GM21423 (cell line): ENCODE results near the gene CAPNS2.
"Not testable (repeated sequence)": the region's sequence is repeated elsewhere in the genome, so short reads cannot be mapped to it uniquely, and the experiment has no call there.

Source experiments
- ATAC-seq: cut with Tn5 transposase; IDR thresholded peaks from one replicate; pipeline ENCODE4 v1.9.1; 2021; ENCODE audit warnings: mild to moderate bottlenecking, moderate library complexity; ENCODE audit not compliant: unreplicated experiment

CAPNS2 gene

DNA sequence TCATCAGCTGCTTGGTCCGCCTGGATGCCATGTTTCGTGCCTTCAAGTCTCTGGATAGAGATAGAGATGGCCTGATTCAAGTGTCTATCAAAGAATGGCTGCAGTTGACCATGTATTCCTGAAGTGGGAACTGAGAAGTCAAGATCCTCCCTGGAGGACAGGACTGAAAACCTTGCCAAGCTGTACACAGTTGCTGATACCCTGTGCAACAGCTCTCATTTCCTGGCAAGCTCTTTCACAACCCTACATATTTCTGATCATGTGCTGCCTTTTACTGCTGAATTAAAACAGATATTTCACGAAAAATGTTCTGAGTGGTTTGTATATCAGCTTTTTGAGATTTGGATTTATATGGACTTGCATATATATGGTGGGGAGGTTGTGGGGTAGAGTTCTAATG lies 898 bp downstream of the CAPNS2 start:
- no peak for ATAC-seq

DNA sequence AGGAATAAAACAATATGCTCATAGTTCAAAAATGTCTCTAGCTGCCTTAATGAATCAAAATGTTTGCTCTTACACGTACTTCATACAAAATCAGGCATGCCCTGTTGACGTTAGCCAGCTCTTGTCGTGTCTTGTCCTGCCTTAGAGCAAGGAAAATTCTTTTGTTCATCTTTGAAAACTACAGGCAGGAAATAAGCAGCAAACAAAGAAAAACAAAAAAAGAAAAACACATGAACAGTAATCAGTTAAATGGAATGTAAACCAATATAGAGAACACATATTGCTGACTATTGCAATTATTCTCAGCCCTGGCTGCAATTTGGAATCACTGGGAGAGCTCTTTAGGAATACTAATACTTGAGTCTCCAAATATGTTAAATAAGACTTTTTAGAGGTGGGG lies 1.7 kb downstream of the CAPNS2 start:
- ATAC-seq, result no peak

DNA sequence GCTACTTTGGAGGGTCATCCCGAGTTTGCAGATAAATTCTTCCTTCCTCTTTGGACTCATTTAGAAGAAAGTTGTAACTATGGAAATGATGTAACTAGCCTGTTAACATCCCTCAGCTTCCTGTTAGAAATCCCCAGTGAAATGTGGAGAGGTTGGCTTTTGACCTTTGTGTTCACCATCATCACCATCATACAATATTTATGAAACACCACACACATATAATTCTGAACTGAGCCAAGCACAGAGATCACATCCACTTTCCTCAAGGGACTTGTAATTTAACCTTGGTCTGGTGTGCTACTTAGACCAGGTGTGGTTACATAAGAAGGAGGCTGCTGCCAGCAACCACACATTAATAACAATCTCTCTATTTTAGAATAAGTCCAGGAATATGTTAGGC lies 2.5 kb downstream of the CAPNS2 start:
- ATAC-seq, result no peak

DNA sequence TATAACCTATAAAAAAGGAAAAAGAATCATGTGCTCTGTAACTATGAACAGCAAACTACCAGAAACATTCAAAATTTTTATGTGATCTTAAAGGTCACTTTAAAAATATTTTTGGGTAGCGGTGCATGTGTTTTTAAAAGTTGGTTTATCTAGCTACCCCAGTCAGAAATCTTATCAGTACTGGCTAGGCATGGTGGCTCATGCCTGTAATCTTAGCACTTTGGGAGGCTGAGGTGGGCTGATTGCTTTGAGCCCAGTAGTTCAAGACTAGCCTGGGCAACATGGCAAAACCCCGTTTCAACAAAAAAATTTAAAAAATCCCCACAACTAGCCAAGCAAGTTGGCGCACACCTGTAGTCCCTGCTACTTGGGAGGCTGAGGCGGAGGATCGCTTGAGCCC lies 3.7 kb downstream of the CAPNS2 start:
- no peak for ATAC-seq

DNA sequence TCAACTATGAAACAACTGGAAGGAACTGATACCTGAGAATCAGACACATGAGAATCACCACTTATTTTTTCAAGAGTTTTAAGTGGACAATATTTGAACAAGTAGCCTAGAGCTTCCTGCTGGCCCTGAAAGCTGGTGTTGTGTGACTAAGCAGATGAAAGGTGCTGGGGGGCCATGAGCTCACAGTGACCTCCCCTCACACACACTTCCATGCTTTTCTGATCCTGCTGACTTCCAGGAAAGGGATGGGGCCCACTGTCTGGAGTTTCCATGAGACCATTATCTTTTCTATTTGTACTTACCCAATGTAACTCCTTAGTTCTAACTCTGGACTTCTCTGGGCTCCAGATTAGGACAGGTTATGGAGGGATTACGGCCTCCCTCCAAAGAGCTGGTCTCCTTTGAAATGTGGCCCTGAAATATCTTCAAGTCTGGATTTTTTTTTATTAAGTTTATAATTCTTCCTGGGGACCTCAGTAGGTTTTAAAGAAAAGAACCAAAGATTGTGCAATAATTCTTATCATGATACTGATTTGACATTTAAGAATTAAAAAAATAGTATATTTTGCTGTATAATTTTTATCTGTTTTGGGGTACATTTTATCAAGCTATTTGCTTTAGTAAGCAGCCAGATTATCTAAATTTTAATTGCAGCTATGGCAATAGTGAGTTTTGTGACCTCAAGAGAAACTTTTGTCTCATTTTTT lies 4.9 kb downstream of the CAPNS2 start:
- no peak for ATAC-seq

DNA sequence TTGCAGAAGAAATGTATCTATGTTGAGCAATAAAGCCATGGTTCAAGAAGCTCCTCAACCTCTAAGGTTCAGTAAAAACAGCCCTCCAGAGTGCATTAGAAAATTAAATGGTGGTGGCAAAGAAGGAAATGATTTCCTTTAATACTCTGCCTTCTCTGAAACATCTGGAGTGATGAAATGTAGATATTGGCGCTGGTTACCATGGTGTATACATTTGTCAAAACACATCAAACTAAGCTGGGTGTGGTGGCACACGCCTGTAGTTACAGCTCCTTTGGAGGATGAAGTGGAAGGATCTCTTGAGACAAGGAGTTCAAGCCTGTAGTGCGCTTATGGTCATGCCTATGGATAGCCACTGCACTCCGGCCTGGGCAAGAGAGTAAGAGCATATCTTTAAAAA lies 6.0 kb downstream of the CAPNS2 start:
- no peak for ATAC-seq

DNA sequence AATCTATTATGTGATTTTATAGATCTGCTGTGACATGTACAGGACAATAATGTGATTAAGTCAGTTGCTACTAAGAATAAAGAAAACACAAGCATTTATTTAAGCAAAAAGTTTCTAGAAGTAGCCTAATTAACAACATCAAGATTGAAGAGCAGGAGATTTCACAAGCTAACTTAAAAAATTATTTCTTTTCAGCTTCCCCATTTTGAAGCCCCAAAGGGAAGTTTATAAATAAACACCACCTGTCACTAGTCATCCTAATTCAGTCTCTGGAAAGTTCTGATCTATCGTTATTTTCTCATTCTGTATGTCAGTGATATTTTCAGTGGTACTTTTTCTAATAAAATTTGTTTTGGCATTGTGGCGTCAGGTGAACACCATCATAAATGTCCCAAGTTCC lies 8.3 kb downstream of the CAPNS2 start:
- ATAC-seq, result no peak

DNA sequence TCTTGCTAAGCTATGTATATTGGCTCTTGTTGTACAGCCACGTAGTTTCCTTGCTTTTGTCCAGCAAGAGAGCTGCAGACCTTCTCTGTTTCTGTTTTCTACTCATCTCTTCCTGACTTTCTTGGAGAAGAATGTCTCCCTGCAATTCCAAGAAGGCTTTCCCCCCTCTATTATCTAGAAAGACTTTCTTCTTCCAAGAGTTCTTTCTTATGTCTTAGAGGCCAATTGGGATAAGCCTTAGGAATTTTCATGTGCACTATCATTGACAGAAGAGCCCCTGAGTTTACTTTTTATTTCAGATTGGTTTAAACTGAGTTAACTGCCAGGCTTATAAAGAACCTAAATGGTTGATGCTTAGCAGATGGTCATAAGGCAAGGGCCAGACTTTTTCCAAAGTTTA lies 9.0 kb downstream of the CAPNS2 start:
- ATAC-seq, result no peak

DNA sequence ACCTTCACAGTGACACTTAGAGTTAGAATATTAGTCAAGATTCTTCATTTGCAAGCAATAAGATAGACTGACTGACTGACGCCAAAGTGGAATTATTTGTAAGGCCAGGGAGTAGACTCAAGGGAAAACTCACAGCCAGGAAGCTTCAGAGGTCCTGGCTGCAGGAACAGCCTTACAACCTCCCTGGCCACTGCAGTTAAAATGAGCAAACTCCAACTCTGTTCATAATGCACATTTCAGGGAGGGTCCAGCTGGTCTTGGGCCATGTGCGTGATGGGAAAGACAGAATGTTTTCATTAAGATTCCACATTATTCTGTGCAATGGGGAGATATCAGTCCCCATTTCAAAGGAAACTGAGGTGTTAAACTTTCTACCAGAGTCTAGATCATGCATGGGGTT lies 9.9 kb downstream of the CAPNS2 start:
- no peak for ATAC-seq

DNA sequence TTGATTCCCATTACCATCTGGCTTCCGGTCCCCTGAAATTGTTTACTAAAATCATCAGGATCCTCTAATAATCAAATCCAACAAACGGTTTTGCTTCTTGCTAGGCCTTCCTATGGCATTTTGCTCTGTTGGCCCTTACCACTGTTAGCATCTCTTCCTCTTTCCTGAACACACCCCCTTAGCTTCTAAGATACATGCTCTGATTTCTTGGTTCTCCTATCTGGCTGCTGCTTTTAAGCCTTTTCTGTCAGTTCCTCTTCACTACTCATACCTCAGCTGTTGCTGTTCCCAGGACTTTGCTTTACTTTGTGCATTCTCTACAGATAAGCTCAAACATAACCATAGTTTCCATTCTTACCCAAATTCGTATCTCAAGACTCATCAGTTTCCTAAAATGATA lies 11.4 kb downstream of the CAPNS2 start:
- no peak for ATAC-seq

DNA sequence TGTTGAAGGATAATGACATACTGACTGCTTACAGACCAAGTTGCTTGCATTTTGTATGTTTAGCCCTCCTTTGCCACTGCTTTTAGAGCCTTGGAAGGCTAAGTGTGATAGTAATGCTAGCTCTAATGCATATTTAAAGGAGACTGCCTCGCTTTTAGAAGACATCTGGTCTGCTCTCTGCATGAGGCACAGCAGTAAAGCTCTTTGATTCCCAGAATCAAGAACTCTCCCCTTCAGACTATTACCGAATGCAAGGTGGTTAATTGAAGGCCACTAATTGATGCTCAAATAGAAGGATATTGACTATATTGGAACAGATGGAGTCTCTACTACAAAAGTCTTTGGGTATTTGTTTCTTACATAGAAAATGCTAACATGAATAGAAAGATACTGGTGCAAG lies 19.1 kb downstream of the CAPNS2 start:
- no peak for ATAC-seq

DNA sequence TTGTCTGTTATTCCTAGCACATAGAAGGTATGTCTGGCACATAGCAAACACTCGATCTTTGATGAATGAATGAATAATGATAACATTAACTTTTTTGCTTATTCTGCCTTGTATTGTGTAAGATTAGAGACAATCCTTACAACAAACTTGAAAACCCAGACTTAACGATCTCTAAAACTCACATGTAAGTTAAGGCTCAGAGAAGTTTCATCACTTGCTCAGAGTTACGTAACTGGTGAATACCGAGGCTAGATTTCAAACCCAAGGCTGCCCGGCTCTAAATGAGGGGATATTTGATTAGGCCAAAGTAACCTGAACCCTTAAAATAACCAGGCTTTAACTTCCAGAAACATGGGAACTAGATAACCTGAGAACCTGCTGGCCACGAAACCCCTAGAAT lies 22.3 kb downstream of the CAPNS2 start:
- no peak for ATAC-seq

DNA sequence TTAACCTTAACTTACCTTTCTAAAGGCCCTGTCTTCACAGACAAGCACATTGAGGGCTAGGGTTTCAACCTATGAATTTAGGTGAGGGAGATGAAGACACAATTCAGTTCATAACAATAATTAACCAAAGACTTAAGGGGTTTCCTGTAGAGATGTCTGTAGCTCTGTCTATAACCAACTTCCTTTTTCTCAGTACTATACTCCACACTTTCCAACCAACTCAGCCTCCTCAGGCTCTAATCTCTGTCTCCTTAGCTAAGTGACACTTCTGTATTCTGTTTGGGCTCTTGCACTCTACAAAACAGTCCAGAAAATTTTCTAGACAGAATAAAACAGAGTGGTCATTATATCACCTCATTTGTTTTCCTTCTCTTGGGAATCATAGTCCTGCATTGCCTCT lies 25.8 kb downstream of the CAPNS2 start:
- ATAC-seq, result no peak

DNA sequence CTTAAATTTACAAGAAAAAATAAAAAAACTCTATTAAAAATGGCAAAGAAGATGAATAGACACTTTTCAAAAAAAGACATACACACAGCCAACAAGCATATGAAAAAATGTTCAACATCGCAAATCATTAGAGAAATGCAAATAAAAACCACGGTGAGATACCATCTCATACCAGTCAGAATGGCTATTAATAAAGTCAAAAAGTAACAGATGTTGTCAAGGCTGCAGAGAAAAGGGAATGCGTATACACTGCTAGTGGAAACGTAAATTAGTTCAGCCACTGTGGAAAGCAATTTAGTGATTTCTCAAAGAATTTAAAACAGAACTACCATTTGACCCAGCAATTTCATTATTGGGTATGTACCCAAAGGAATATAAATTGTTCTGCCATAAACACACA lies 31.4 kb downstream of the CAPNS2 start:
- ATAC-seq, result no peak

DNA sequence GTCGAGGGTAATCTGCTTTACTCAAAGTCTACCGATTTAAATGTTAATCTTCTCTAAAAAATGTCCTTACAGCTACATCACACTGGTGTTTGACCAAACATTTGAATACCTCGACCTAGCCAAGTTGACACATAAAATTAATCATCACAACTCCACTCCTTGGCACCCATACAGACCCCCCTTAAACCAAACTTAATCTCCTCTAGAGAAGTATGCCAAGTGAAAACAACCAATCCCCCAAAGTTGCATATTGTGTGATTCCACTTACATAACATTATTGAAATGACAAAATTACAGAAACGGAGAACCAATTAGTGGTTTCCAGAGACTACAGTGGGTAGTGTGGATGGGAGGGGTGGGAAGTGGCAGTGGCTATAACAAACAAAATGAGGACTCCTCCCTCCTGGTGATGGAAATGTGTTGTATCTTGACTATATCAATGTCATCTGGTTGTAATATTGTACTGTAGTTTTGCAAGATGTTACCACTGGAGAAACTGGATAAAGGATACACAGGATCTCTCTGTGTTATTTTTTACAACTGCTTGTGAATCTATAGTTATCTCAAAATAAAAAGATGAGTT lies 39.4 kb downstream of the CAPNS2 start:
- ATAC-seq, result no peak

DNA sequence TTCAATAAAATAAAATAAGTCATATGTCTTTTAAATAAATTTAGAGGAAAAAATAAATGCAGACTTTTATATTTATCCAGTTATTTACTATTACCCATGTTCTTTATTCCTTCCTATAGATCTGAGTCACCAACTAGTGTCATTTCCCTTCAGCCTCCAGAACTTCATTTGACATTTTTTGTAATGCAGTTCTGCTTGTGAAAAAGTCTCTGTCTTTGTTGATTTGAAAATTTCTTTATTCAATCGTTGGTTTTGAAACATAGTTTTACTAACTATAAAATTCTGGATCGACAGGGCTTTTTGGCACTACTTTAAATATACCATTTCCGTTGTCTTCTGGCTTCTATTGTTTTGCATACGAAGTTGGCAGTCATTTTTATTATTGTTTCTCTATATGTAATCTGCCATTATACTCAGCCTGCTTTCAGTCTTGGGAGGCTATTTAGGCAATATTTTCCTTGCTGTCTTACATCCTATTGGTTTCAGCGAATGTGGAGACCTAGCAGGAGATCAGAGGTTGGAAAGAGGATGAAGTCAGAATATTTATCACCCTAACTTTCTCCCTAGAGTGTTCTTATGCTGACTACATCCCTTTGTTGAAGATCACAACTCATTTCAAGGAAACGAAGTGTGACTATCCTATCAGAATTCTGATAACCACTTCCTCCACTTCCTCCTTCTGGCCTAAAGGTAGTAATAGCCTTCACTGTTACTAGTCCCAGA lies 47.3 kb downstream of the CAPNS2 start:
- ATAC-seq, result no peak

DNA sequence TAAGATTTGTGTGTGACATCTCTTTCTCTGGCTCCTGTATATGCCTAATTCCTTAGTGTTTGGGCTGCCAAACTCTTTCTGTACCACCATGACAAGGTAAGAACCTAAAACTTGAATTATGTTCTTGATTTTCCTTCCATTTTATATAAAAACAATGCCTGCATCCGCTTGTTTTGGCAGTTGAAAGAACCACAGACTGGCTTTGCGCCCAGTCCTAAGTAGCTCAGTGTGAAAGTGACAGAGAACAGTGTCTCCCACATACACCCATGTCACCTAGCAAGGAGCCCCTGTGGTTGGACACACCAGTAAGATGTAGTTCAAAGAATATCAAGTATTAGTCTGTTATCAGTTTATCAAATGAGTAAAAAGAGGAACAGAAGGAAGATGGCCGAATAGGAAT lies 48.6 kb downstream of the CAPNS2 start:
- ATAC-seq, result no peak

DNA sequence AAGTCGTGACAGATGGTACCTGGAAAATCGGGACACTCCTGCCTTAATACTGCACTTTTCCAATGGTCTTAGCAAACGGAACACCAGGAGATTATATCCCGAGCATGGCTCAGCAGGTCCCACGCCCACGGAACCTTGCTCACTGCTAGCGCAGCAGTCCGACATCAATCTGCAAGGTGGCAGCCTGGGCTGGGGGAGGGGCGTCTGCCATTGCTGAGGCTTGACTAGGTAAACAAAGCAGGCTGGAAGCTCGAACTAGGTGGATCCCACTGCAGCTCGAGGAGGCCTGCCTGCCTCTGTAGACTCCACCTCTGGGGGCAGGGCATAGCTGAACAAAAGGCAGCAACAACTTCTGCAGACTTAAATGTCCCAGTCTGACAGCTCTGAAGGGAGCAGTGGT lies 49.2 kb downstream of the CAPNS2 start:
- ATAC-seq, result not testable (repeated sequence)
